H1 (cell line): ENCODE results near the gene ACSF2. TPM values are rescaled to one million over a fixed set of nuclear protein-coding genes. Genes with fewer than 3 reads are reported as not detected.

ENCODE experiments used
- CREB1 ChIP-seq: IDR thresholded peaks from 2 replicates; pipeline ENCODE4 v1.6.1; 2012; ENCODE audit warnings: inconsistent platforms
- E2F6 ChIP-seq: IDR thresholded peaks from 2 replicates; pipeline ENCODE4 v1.6.1; 2012; ENCODE audit warnings: inconsistent platforms
- EP300 ChIP-seq, 2 experiments: IDR thresholded peaks; 1 replicate in 1 of 2; 2 replicates in 1 of 2; pipeline ENCODE4 v1.6.1; 2011 to 2012; ENCODE audit warnings: low read depth in 2 of 2, low read length in 2 of 2, mild to moderate bottlenecking in 2 of 2, borderline replicate concordance in 1 of 2, inconsistent platforms in 1 of 2, moderate library complexity in 1 of 2
- SIRT6 ChIP-seq: IDR thresholded peaks from one replicate; pipeline ENCODE4 v1.7.1; 2012; ENCODE audit warnings: low read length, inconsistent platforms
- polyA plus RNA-seq, 7 experiments: library from polyadenylated mRNA; depleted of rRNA in 3 of 7; stranded (reverse) in 5 of 7; unstranded in 2 of 7; fragments of >200 nt in 5 of 7; fragments of 200-250 nt in 2 of 7; gene quantifications; 1 replicate in 5 of 7; 2 replicates in 1 of 7; 4 replicates in 1 of 7; pipeline versions ENCODE4 v1.2.1 to v1.2.3, GENCODE V29; 2011 to 2013; ENCODE audit warnings: missing spikeins in 2 of 7, mixed read lengths in 2 of 7
- total RNA-seq: library from RNA; stranded (reverse); fragmentation: NEBNext Ultra II Directional; extraction: Animal tissue kit (Norgen Biotek cat#: 25700); gene quantifications from 2 replicates; pipeline ENCODE4 v1.2.1, GENCODE V29; 2021

The ACSF2 gene
- total and polyA plus RNA-seq, 2 of the 8 experiments (the other 6 are each of a cell fraction or from before 2014, with no cell fraction given): 14.5 to 16.3 TPM

GRCh38 chr17:50440172-50440837, 14.3 kb downstream of the ACSF2 start (continued):
- no peak for TF ChIP-seq E2F6
- TF ChIP-seq SIRT6: no peak
- no peak for TF ChIP-seq EP300 (IDR thresholded peaks at IDR 0.05; ENCODE audit: borderline replicate concordance in 1 of 2, low read depth in 2 of 2, low read length in 2 of 2)
- no peak for TF ChIP-seq CREB1
- TF ChIP-seq, all 59 proteins: peak for 0
